GM10248 (cell line): ENCODE results near the gene DNAJC11.

Source experiments
- CTCF ChIA-PET: fragments of 300-600 bp; sonication (Branson Sonifier 250); formaldehyde crosslinking; extraction: SDS; loops from one replicate; lab custom pipeline; 2021; ENCODE audit warnings: antibody characterized with exemption; lab: Yijun Ruan, JAX
- POLR2A ChIA-PET: fragments of 350-650 bp; sonication (Branson Sonifier 250); formaldehyde crosslinking; extraction: SDS; loops from one replicate; lab custom pipeline; 2020; ENCODE audit warnings: antibody characterized with exemption; lab: Yijun Ruan, JAX
- DNase-seq: peaks from one replicate; pipeline ENCODE4 v3.0.0; 2012; ENCODE audit errors: extremely low spot score
- TF ChIP-seq, protein P1 (sequence below): IDR thresholded peaks from 2 replicates; pipeline ENCODE4 v1.5.1; 2012; ENCODE audit warnings: mild to moderate bottlenecking, low read depth; ENCODE audit errors: extremely low read depth, missing control alignments, control extremely low read depth

Gene DNAJC11

DNA sequence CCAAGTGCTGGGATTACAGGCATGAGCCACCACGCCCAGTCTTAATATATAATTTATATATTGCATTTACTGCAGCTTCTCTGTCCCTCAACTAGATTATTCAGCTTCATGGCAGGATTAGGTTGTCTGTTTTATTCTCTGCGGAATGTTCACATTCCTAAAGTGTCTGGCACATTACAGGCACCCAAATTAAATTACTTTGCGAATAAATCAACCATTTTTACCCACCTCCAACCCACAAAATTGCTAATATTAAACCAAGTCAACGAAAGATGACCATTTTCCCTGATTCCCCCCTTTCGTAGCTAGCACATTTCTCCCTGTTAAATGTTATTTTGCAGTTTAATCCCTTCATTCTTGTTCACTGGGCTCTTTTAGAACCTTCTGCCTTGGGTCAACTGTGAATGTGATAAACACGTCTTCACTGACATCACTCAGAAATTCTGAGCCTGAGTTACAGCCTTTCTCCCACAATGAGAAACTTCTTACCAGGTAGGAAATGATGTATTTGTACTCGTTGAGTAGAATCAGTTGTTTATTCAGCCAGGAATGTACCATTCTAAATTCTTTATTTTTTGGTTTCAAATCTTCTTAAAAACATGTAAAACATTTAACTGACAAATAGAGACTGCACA, 41.1 kb downstream of the DNAJC11 start:
- TF ChIP-seq, protein P1, sequence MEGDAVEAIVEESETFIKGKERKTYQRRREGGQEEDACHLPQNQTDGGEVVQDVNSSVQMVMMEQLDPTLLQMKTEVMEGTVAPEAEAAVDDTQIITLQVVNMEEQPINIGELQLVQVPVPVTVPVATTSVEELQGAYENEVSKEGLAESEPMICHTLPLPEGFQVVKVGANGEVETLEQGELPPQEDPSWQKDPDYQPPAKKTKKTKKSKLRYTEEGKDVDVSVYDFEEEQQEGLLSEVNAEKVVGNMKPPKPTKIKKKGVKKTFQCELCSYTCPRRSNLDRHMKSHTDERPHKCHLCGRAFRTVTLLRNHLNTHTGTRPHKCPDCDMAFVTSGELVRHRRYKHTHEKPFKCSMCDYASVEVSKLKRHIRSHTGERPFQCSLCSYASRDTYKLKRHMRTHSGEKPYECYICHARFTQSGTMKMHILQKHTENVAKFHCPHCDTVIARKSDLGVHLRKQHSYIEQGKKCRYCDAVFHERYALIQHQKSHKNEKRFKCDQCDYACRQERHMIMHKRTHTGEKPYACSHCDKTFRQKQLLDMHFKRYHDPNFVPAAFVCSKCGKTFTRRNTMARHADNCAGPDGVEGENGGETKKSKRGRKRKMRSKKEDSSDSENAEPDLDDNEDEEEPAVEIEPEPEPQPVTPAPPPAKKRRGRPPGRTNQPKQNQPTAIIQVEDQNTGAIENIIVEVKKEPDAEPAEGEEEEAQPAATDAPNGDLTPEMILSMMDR, result no peak
- no peak for DNase-seq
- CTCF ChIA-PET, result interaction anchor here (1.5 kb wide), 1 partner anchor 14 kb away, joined by 3 read pairs; no protein-coding TSS in a partner anchor
- POLR2A ChIA-PET, result no interaction called here

DNA sequence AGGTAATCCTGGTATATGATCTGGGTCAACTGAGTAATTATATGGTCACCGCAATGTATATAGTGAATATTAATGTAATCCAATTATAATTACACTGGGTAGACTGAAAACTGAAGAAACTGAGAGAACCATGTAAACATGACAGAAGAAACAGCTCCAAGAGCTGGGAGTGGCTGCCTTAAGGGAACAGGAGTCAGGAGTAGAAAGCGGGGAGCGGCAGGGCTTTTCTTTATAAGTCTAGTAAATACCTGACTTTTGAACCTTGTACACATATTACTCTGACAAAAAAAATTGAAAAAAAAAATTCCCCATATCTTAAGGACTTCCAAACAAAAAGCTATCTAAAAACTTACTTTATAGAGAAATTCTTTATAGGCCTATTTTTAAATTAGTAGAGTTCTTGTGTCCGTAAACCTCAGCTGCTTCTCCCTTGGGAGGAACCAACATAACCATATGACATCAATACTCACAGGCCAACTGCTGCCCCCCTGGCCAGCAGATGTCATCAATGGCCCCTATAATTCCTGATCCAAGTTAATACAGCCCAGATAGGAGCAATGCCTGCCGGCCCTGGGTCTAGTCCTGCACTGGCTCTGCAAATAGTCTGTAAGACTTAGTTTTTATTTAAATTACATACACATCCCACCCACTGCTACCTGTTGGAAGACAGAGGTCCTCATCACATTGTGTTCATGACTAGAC, 43.1 kb downstream of the DNAJC11 start:
- ChIA-PET POLR2A (no interaction called here), CTCF (interaction anchor here (1.4 to 1.5 kb wide), 2 partner anchors 11 to 12 kb away, joined by 3 to 8 read pairs; no protein-coding TSS in a partner anchor)
- DNase-seq, result no peak
- TF ChIP-seq, protein P1, result no peak

DNA sequence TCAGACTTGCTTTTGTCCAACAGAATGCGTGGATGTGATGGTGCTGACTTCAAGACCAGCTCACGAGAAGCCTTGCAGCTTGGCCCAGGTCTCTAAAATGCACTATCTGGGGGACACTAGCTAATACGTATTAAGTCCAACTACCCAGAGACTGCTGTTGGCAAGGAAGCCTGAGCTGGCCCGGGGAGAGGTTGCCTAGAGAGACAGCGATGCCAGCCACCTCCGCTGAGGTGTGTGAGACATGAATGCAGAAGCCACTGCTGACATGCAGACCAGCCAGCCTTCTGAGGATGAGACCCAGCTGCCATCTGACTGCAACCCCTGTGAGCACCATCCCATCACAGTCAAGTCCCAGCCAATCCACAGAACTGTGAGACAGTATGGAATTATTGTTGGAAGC, 44.5 kb downstream of the DNAJC11 start:
- no peak for DNase-seq
- CTCF ChIA-PET, result interaction anchor here (3.3 kb wide), 1 partner anchor 12 kb away, joined by 27 read pairs; no protein-coding TSS in a partner anchor
- POLR2A ChIA-PET, result no interaction called here
- TF ChIP-seq, protein P1, result no peak

DNA sequence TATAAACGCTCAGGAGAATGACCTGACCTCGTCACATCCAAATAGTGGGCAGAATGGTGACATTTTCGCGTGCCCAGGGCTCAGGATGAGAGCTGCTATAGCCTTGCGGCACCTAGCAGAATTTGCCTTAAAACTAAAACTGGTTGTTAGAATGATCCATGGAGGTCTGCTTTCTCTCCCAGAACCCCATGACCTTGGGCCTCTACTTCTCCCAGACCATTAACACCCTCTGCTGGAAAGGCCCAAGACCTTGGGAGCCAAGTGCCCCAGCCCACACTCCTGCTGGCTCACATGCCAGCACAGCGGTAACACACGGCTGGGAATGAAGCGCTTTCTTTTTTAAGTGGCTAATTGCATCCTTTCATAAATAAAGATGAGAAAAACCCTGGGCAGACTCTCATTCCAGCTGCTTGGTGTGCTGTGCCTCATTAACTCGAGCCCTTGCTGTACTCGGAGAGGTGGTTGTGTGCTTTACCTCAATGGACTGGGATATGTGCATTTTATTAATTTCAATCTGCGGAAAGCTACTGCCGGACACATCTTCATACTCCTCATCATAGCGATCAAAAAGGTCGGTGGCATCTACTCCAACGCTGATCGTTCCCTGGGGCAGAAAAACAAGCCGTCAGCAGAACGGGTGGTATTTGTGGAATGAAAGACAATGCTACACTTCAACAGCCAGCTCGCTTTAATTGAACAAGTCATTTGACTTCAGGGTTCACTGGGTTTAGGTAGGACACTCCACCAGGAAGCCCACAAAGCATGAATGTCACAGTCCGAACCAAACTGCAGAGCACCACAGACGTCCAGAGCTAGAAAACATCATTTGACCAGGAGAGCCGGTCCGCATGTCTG, 48.0 kb downstream of the DNAJC11 start:
- TF ChIP-seq, protein P1, result no peak
- CTCF ChIA-PET, result interaction anchor here (0.9 to 3.3 kb wide), 7 partner anchors 8 to 168 kb away, joined by 3 to 27 read pairs (median 3); no protein-coding TSS in a partner anchor
- DNase-seq, result no peak
- POLR2A ChIA-PET, result no interaction called here

DNA sequence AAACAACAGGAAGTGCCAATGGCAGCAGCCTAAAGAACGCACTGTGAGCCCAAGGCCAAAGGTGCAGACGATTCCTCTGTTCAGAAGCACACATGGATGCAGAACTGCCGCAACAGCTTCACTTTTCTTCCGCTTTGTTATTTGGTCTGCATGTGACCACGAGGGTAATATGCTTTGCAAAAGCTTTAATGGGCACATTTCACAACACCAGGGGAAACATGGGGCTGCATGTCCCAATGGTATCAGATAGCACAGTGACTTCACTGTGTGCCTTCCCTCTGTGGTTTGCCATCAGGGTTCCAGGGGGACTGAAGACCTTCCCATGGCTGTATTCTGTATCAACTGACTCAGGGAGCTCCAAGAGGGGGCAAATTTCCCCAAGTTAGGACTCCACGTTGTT, 48.6 kb downstream of the DNAJC11 start:
- ChIA-PET POLR2A (no interaction called here), CTCF (interaction anchor here (0.9 to 2.0 kb wide), 3 partner anchors 13 to 167 kb away, joined by 3 to 9 read pairs (median 3); no protein-coding TSS in a partner anchor)

More for the DNA sequence above, 48.6 kb downstream of the DNAJC11 start:
- DNase-seq, result no peak
- TF ChIP-seq, protein P1, result no peak
